Inflammatory macrophage treated with lipopolysaccharide for 1 hour (primary cell): ENCODE measurements around the gene SPINK7.
A peak's percentile ranks its signal among the peaks of the same experiment; 100 is the strongest.

Source experiments
- DNase-seq, 2 donors: peaks; one replicate each; pipeline ENCODE4 v3.0.0-alpha.2; 2020 to 2022

SPINK7 gene

DNA sequence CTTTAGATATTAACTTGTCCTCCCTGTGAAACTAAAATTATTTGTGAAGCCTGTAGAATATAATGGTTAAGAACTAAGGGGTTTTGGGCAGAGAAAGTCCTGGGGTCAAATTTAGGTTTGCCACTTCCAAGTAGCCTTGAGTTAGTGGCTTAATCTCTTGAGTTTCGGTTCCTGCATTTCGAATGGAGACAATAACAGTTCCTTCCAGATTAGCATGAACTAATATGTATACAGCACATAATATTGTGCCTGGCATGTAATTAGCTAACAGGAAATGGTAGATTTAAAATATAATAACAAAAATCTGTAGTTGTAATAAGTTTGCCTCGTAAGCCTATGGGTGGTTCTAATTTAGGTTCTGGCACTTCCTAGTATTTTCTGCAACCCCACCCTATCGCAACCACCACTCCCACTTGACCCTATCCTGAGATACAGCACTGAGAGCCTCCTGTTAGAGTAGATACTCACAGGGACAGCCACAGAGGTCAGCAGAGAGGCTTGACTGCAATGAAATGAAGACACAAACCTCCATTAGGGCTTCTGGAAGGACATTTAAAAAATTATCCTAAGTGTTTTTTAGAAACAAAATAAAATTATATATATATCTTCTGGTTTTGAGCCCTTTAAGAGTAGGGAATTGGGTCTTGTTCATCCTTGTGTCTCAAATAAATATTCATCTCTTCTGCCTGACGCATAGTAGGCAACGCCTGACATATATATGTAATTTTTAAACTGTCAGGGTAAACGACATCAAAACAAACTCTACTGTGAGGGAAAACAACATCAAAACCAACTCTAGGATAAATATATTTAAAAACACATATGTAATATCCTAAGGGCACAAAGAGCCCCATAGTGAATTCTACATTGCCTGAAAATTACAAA, 31.6 kb downstream of the SPINK7 start:
- peak; percentile 10 to 27 for DNase-seq

DNA sequence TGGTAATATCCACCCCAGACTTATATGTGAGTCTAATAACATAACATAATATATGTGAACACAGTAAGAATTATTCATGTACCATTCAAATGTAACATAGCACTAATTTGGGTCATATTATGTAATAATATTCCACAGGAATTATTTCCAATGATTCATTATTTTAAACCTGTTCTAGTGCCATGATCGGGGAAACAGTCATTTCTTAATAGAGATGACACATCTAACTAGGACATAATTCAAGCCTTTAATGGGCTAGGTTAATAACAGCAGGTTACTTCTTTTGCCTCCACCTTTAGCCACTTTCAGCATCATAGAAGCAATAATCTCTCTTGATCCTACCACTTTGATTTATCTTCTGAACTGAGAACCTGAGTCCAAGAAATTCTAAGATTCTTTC, 35.5 kb downstream of the SPINK7 start:
- DNase-seq = no peak

DNA sequence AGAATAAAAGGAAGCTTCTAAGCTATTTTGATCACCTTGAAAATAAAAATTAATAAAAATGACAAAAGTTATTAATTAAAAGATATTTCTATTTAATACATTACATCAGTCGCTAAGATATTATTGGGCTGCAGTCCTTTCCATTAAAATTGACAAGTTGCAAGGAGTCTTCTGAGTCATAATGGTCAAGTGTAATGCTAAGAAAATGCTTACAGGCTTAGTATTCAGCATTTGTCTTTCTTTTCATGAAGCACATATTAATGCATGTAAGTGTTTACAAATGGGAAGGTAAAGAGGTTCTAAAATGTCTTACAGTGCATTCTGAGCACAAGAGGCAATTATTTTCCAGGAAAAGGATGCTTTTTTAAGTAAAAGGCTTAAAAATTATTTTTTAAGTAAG, 40.5 kb downstream of the SPINK7 start:
- no peak for DNase-seq

DNA sequence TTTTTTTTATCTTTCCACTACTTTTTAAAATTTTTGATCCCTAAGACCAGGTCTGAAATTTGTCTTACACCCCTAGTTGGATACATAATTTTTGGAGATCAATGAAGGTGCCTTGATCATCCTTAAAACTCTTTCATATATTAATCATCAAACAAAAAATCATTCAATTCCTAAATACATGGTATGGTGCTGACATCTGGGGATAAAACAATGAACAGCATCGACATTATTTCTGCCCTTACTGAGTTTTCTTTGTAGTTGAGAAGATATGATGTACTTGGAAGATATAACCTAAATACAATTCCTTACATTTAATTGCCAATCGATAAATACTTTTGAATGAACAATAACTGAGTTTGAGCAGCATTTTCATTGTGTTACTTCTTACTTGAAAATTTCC, 41.4 kb downstream of the SPINK7 start:
- no peak for DNase-seq

DNA sequence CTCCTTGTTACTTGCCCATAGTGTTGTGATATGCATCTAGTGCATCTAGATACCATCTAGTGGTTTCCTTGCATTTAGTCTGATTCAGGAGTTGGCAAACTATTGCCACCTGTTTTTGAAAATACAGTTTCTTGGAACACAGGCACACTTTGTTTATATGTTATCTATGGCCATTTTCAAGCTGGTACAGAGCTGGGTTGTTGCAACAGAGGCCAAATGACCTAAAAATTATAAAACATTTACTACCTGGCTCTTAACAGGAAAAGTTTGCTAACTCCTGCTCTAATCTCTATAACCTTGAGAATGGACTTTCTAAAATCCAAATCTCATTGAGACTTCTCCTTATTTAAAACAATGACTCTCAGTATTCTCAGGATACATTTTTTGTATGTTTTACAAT, 52.1 kb downstream of the SPINK7 start:
- DNase-seq = no peak
